ENCODE measurements around the gene DNAH2.

Gene DNAH2

DNA sequence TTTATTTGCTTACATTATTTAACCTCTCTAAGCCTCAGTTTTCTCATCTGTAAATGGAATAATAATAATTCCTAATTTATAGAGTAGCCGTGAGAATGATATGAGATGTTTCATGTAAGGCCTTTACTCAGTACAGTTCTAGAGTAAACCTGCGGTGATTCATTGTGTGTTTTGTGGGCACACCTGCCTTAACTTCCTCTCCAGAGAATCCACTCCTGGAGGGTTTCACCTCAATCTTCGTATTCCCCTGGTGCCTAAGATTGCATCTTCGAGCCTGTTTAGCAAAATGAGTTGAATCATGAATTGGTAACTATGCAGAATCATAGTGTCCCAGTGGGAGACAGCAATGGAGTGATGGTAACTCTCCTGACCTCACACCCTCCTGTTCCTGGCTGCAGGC lies 52.3 kb downstream of the DNAH2 start (continued):
- no peak for TF ChIP-seq ZNF571 (tag by site-specific recombination; IDR thresholded peaks at IDR 0.05)

DNA sequence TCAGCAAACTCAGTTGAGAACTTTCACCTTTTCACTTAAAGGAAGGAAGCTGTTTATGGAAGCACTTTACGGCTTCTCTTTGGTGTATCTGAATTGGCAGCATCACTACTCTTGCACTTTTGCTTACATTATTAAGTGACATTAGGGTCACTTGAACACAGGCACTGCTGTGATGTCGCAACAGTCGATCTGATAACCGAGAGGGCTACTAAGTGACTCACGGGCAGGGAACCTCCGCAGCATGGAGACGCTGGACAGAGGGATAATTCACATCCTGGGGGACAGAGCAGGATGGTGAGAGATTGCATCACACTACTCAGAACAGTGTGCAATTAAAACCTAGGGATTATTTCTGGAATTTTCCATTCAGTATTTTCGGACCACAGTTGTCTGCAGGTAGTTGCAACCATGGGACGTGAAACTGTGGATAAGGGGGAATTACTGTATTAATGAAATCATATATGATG lies 56.5 kb downstream of the DNAH2 start:
- Histone ChIP-seq H3K9me3 (ENCODE audit: control insufficient read depth, insufficient read depth, low read depth, low read length) (no peaks in the 10 kb centered on the region), H3K4me3 (ENCODE audit: low read depth, low read length) (no peak overlapping the region), H3K27ac (ENCODE audit: extremely low read depth, low read depth, low read length) (no peak overlapping the region), H3K4me1 (ENCODE audit: control insufficient read depth, insufficient read depth, low read length) (no peaks in the 10 kb centered on the region), H3K36me3 (ENCODE audit: control insufficient read depth in 2 of 2, insufficient read depth in 1 of 2, low read length in 2 of 2) (no peaks in the 10 kb centered on the region)
- CTCF ChIA-PET, result interaction anchor here (0.8 kb wide), 1 partner anchor 30 kb away, joined by 3 read pairs; no protein-coding TSS in a partner anchor
- POLR2A ChIA-PET, result no interaction called here
- TF ChIP-seq TRIM28 (IDR thresholded peaks at IDR 0.05; ENCODE audit: borderline replicate concordance, low read length) (peak; percentile 59; the same call in 1 of the 2 replicates), SETDB1 (IDR thresholded peaks at IDR 0.05; ENCODE audit: insufficient read length, low read length) (no peak), ZIC2 (tag by site-specific recombination; IDR thresholded peaks at IDR 0.05) (peak; percentile 45; the same call in 1 of the 2 replicates), PRDM1 (tag by site-specific recombination; IDR thresholded peaks at IDR 0.05) (peak; percentile 75)
- TF ChIP-seq, protein P1, sequence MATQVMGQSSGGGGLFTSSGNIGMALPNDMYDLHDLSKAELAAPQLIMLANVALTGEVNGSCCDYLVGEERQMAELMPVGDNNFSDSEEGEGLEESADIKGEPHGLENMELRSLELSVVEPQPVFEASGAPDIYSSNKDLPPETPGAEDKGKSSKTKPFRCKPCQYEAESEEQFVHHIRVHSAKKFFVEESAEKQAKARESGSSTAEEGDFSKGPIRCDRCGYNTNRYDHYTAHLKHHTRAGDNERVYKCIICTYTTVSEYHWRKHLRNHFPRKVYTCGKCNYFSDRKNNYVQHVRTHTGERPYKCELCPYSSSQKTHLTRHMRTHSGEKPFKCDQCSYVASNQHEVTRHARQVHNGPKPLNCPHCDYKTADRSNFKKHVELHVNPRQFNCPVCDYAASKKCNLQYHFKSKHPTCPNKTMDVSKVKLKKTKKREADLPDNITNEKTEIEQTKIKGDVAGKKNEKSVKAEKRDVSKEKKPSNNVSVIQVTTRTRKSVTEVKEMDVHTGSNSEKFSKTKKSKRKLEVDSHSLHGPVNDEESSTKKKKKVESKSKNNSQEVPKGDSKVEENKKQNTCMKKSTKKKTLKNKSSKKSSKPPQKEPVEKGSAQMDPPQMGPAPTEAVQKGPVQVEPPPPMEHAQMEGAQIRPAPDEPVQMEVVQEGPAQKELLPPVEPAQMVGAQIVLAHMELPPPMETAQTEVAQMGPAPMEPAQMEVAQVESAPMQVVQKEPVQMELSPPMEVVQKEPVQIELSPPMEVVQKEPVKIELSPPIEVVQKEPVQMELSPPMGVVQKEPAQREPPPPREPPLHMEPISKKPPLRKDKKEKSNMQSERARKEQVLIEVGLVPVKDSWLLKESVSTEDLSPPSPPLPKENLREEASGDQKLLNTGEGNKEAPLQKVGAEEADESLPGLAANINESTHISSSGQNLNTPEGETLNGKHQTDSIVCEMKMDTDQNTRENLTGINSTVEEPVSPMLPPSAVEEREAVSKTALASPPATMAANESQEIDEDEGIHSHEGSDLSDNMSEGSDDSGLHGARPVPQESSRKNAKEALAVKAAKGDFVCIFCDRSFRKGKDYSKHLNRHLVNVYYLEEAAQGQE (tag by site-specific recombination; IDR thresholded peaks at IDR 0.05), result peak; percentile 85

DNA sequence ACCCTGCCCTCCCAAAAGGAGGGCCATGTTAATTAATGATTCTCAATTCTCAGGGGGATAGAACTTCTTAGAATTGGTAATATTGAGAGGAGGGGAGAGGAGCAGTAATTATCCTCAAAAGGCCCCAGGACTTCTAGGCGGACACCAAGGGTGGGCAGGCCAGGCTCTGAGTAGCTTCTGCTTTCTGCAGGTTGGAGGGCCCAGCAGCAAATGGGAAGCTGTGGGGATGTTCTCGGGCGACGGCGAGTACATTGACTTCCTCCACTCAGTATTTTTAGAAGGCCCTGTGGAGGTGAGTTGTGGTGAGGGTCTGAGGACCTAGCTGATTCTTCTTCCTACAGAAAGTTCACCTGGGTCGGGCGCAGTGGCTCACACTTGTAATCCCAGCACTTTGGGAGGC lies 57.5 kb downstream of the DNAH2 start:
- no peak overlapping the region for H3K27ac ChIP-seq (ENCODE audit: extremely low read depth, low read depth, low read length)
- H3K9me3 ChIP-seq (ENCODE audit: control insufficient read depth, insufficient read depth, low read depth, low read length), result no peaks in the 10 kb centered on the region
- no peak for TF ChIP-seq ZNF626 (tag by site-specific recombination; IDR thresholded peaks at IDR 0.05)
- TF ChIP-seq ZNF596 (tag by site-specific recombination; IDR thresholded peaks at IDR 0.05), result no peak
- TF ChIP-seq ZNF202 (tag by site-specific recombination; IDR thresholded peaks at IDR 0.05; ENCODE audit: borderline replicate concordance), result no peak
- TF ChIP-seq, protein P2, sequence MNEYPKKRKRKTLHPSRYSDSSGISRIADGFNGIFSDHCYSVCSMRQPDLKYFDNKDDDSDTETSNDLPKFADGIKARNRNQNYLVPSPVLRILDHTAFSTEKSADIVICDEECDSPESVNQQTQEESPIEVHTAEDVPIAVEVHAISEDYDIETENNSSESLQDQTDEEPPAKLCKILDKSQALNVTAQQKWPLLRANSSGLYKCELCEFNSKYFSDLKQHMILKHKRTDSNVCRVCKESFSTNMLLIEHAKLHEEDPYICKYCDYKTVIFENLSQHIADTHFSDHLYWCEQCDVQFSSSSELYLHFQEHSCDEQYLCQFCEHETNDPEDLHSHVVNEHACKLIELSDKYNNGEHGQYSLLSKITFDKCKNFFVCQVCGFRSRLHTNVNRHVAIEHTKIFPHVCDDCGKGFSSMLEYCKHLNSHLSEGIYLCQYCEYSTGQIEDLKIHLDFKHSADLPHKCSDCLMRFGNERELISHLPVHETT (tag by site-specific recombination; IDR thresholded peaks at IDR 0.05), result no peak
- no peak for TF ChIP-seq KLF8 (tag by site-specific recombination; IDR thresholded peaks at IDR 0.05)
- H3K4me3 ChIP-seq (ENCODE audit: low read depth, low read length), result no peak overlapping the region
- H3K36me3 ChIP-seq (ENCODE audit: control insufficient read depth in 2 of 2, insufficient read depth in 1 of 2, low read length in 2 of 2), result no peaks in the 10 kb centered on the region
- no peaks in the 10 kb centered on the region for H3K4me1 ChIP-seq (ENCODE audit: control insufficient read depth, insufficient read depth, low read length)
- ChIA-PET POLR2A (no interaction called here), CTCF (no interaction called here)

DNA sequence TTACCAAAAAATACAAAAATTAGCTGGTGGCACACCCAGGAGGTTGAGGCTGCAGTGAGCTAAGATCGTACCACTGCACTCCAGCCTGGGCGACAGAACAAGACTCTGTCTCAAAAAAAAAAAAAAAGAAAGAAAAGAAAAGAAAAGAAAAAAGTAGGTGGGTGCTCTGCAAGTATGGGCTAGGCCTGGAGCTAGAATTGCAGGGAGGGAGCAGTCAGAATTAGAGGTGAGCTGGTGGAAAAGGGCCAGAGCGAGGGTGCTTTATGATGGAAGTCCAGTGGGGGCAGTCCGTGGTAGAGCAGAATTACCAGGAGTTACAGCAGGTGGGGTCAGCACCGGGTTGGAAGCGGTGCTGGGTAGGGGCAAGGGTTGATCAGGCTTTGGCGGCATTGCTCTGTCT lies 59.5 kb downstream of the DNAH2 start:
- POLR2A ChIA-PET, result no interaction called here
- no peak overlapping the region for H3K27ac ChIP-seq (ENCODE audit: extremely low read depth, low read depth, low read length)
- H3K36me3 ChIP-seq (ENCODE audit: control insufficient read depth in 2 of 2, insufficient read depth in 1 of 2, low read length in 2 of 2), result no peaks in the 10 kb centered on the region
- CTCF ChIA-PET, result interaction anchor here (1.1 kb wide), 1 partner anchor 9 kb away, joined by 4 read pairs; no protein-coding TSS in a partner anchor
- H3K9me3 ChIP-seq (ENCODE audit: control insufficient read depth, insufficient read depth, low read depth, low read length), result no peaks in the 10 kb centered on the region
- no peaks in the 10 kb centered on the region for H3K4me1 ChIP-seq (ENCODE audit: control insufficient read depth, insufficient read depth, low read length)
- TF ChIP-seq ZNF24 (tag by site-specific recombination; IDR thresholded peaks at IDR 0.05) (no peak), ZNF140 (tag by site-specific recombination; IDR thresholded peaks at IDR 0.05) (peak; percentile 94)
- no peak overlapping the region for H3K4me3 ChIP-seq (ENCODE audit: low read depth, low read length)

Measured in HEK293 (cell line).